OCI-LY7 (cell line): Measurements from ENCODE around the gene ZNF692. TPM values are rescaled to one million over a fixed set of nuclear protein-coding genes. Genes with fewer than 3 reads are reported as not detected.

Experiments
- BruUV-seq: library from RNA; stranded (reverse); fragments of 400-500 nt; replicated peaks from 2 replicates; lab custom pipeline; 2021; lab: Mats Ljungman, UMichigan
- CTCF ChIA-PET: fragments of 300-600 bp; sonication (Branson Sonifier 250); formaldehyde crosslinking; loops from one replicate; lab custom pipeline; 2022; ENCODE audit warnings: antibody characterized with exemption; ENCODE audit not compliant: unreplicated experiment; lab: Charles Lee
- POLR2A ChIA-PET: fragments of 300-600 bp; sonication (Branson Sonifier 250); formaldehyde crosslinking; loops from one replicate; lab custom pipeline; 2022; ENCODE audit warnings: antibody characterized with exemption; lab: Charles Lee
- DNase-seq: peaks from one replicate; pipeline ENCODE4 v3.0.0-alpha.2; 2015; ENCODE audit warnings: low spot score
- H2AFZ ChIP-seq: fragments of 200-600 bp; sonication (generic), shearing (Covaris generic); 2 replicates; pipeline ENCODE4 v1.6.1; 2014; ENCODE audit warnings: mild to moderate bottlenecking, antibody characterized with exemption, low read length, moderate library complexity
- H3K27ac ChIP-seq: fragments of 200-600 bp; sonication (generic); 2 replicates; pipeline ENCODE4 v1.5.1; 2014; ENCODE audit warnings: mixed run types, low read depth, mild to moderate bottlenecking, moderate library complexity, low read length, inconsistent platforms; ENCODE audit not compliant: poor library complexity, severe bottlenecking
- H3K36me3 ChIP-seq: fragments of 200-600 bp; sonication (generic); 2 replicates; pipeline ENCODE4 v1.6.1; 2014; ENCODE audit warnings: mild to moderate bottlenecking, antibody characterized with exemption, low read length, moderate library complexity, mixed read lengths; ENCODE audit not compliant: insufficient read depth
- H3K4me1 ChIP-seq: fragments of 200-600 bp; sonication (generic); 2 replicates; pipeline ENCODE4 v1.5.1; 2014; ENCODE audit warnings: mild to moderate bottlenecking, low read length; ENCODE audit not compliant: insufficient read depth, poor library complexity, severe bottlenecking
- H3K4me2 ChIP-seq: fragments of 200-600 bp; sonication (generic); 2 replicates; pipeline ENCODE4 v1.6.1; 2014; ENCODE audit warnings: mild to moderate bottlenecking, low read length
- H3K4me3 ChIP-seq: fragments of 200-600 bp; sonication (generic); 2 replicates; pipeline ENCODE4 v1.5.1; 2014; ENCODE audit warnings: mild to moderate bottlenecking, low read depth, low read length; ENCODE audit not compliant: poor library complexity, severe bottlenecking
- H3K79me2 ChIP-seq: fragments of 200-600 bp; sonication (generic); 2 replicates; pipeline ENCODE4 v1.6.1; 2016; ENCODE audit warnings: low read depth, mild to moderate bottlenecking, low read length, moderate library complexity, mixed read lengths; ENCODE audit not compliant: insufficient read depth
- H3K9me2 ChIP-seq: fragments of 200-600 bp; sonication (generic); 2 replicates; pipeline ENCODE4 v1.6.1; 2016; ENCODE audit warnings: mild to moderate bottlenecking, low read length, mixed read lengths; ENCODE audit not compliant: insufficient read depth
- H3K9me3 ChIP-seq: fragments of 200-600 bp; sonication (generic); 2 replicates; pipeline ENCODE4 v1.6.1; 2014; ENCODE audit warnings: mild to moderate bottlenecking, mixed run types, low read length, mixed read lengths
- H4K20me1 ChIP-seq: fragments of 200-600 bp; sonication (generic); 2 replicates; pipeline ENCODE4 v1.6.1; 2014; ENCODE audit warnings: mild to moderate bottlenecking, antibody characterized with exemption, low read length, moderate library complexity, mixed read lengths; ENCODE audit not compliant: insufficient read depth
- CTCF ChIP-seq: fragments of 200-600 bp; sonication (generic); conservative IDR thresholded peaks from 2 replicates; pipeline ENCODE4 v1.5.1; 2014; ENCODE audit warnings: mild to moderate bottlenecking, antibody characterized with exemption, low read length, moderate library complexity, mixed read lengths
- EZH2phosphoT487 ChIP-seq: fragments of 200-600 bp; sonication (generic); IDR thresholded peaks from 2 replicates; pipeline ENCODE4 v1.6.1; 2018; ENCODE audit warnings: low read depth, borderline replicate concordance, mild to moderate bottlenecking, mixed run types, antibody characterized with exemption, low read length, moderate library complexity, mixed read lengths
- intact Hi-C: fragments of 100-400 bp; cut with micrococcal nuclease; formaldehyde crosslinking; loops from one replicate; pipeline ENCODE4 v1.10.0; 2022; ENCODE audit not compliant: unreplicated experiment
- total RNA-seq, 2 experiments: library from RNA; depleted of rRNA in 1 of 2; stranded (reverse); fragments of >200 nt in 1 of 2; shearing (Covaris generic) in 1 of 2; gene quantifications; 2 replicates each; pipeline ENCODE4 v1.2.3, GENCODE V29; 2014 to 2022

ZNF692 gene
- total RNA-seq, 2 experiments from 2014 or later, result 65.0 to 67.4 TPM

- Histone ChIP-seq H3K27ac (peak overlapping the region; percentile 83), H3K9me2 (no peaks in the 10 kb centered on the region), H3K79me2 (no peaks in the 10 kb centered on the region), H3K4me3 (peak overlapping the region; percentile 81), H2AFZ (no peak overlapping the region), H3K4me2 (peak overlapping the region; percentile 88), H3K36me3 (no peaks in the 10 kb centered on the region), H3K4me1 (peaks cover 12% of the 10 kb centered on the region), H3K9me3 (no peaks in the 10 kb centered on the region), H4K20me1 (no peaks in the 10 kb centered on the region)
- intact Hi-C loops, result loop anchor here (1.0 kb wide), 5 partner anchors 11 to 48 kb away; partner anchors contain the start of genes PGBD2 and ZNF672
- ChIA-PET CTCF (interaction anchor here (0.8 to 1.9 kb wide), 3 partner anchors 15 to 52 kb away, joined by 3 to 18 read pairs (median 8); partner anchors contain the start of gene ZNF692), POLR2A (interaction anchor here (0.9 to 2.7 kb wide), 13 partner anchors 9 to 53 kb away, joined by 3 to 17 read pairs (median 5); partner anchors contain the start of genes PGBD2, SH3BP5L, ZNF672 and ZNF692)
- no peak for TF ChIP-seq EZH2phosphoT487
- no peak for TF ChIP-seq CTCF
- peak; percentile 89 for DNase-seq
- no TSS peak for BruUV-seq
Observed at GRCh38 chr1:248873993-248874533, 15.2 kb upstream of the ZNF692 start.

DNA sequence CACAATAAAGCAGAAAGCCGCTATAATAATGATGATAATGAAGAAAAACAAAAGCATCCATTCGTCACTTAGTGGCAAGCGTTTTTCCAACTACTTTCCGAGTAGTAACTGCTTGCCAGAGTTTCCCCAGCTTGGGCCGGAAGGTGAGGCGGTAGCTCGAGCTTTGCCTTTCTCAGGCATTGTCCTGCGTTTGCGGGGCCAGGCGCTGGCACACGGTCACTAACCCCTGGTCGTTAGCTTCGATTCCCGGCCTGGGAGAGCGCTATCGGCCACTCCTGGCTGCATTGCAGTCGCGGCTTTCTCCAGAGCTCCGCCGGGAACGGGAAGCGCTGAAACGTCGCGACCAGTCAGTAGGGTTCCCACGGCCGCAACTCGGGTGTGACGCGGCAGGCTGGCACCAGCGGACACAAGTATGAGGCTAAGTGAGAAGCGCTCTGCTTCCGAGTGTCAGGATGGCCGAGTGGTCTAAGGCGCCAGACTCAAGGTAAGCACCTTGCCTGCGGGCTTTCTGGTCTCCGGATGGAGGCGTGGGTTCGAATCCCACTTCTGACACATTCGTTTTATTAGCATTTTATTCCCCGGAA lies 14.6 kb upstream of the ZNF692 start:
- peak; percentile 95 for DNase-seq
- CTCF ChIA-PET, result interaction anchor here (0.8 to 1.9 kb wide), 2 partner anchors 14 to 51 kb away, joined by 3 to 18 read pairs; partner anchors contain the start of gene ZNF692
- no peaks in the 10 kb centered on the region for H4K20me1 ChIP-seq

More for the DNA sequence above, 14.6 kb upstream of the ZNF692 start:
- Histone ChIP-seq H2AFZ (peak overlapping the region; percentile 92), H3K4me1 (peaks cover 12% of the 10 kb centered on the region), H3K9me3 (no peaks in the 10 kb centered on the region), H3K36me3 (no peaks in the 10 kb centered on the region), H3K9me2 (no peaks in the 10 kb centered on the region), H3K4me3 (peak overlapping the region; percentile 81), H3K27ac (peak overlapping the region; percentile 83), H3K4me2 (peak overlapping the region; percentile 88), H3K79me2 (no peaks in the 10 kb centered on the region)
- TF ChIP-seq CTCF (no peak), EZH2phosphoT487 (no peak)
- no TSS peak for BruUV-seq
- POLR2A ChIA-PET, result interaction anchor here (0.9 to 2.7 kb wide), 15 partner anchors 9 to 54 kb away, joined by 3 to 17 read pairs (median 5); partner anchors contain the start of genes PGBD2, SH3BP5L, ZNF672 and ZNF692
- intact Hi-C loops, result loop anchor here (1.0 kb wide), 3 partner anchors 10 to 35 kb away; partner anchors contain the start of gene ZNF672
